ENCODE results near the gene TXNDC15.

TXNDC15 gene

GRCh38 chr5:134932508-134932907 lies 58.3 kb downstream of the TXNDC15 start:
- DNase-seq: no peak

- no peak for DNase-seq
Measured at GRCh38 chr5:134934202-134934601, 60.0 kb downstream of the TXNDC15 start.

GRCh38 chr5:134935711-134936602 lies 61.8 kb downstream of the TXNDC15 start:
- no peak for DNase-seq

GRCh38 chr5:134937526-134937925 lies 63.4 kb downstream of the TXNDC15 start:
- no peak for DNase-seq

- no peak for DNase-seq
Measured at GRCh38 chr5:134938030-134938429, 63.9 kb downstream of the TXNDC15 start.

- no peak for DNase-seq
Measured at GRCh38 chr5:134939500-134939899, 65.3 kb downstream of the TXNDC15 start.

- DNase-seq: no peak
Measured at GRCh38 chr5:134943547-134943946, 69.4 kb downstream of the TXNDC15 start.

- no peak for DNase-seq
Measured at GRCh38 chr5:134944630-134945029, 70.5 kb downstream of the TXNDC15 start.

- no peak for DNase-seq
Measured at GRCh38 chr5:134945041-134945440, 70.9 kb downstream of the TXNDC15 start.

GRCh38 chr5:134948911-134949310 lies 74.7 kb downstream of the TXNDC15 start:
- no peak for DNase-seq

GRCh38 chr5:134949316-134949715 lies 75.1 kb downstream of the TXNDC15 start:
- no peak for DNase-seq

Data from KG1 (cell line).